HepG2 (cell line): ENCODE measurements around the gene ROM1. TPM values are rescaled to one million over a fixed set of nuclear protein-coding genes. Genes with fewer than 3 reads are reported as not detected.
A peak's percentile ranks its signal among the peaks of the same experiment; 100 is the strongest.

ENCODE experiments used
- BCL3 ChIP-seq: sonication (generic); formaldehyde crosslinking; IDR thresholded peaks from 2 replicates; pipeline ENCODE4 v1.5.1; 2020; ENCODE audit warnings: mild to moderate bottlenecking, missing genetic modification reagents, moderate library complexity
- GABPB1 ChIP-seq: IDR thresholded peaks from 2 replicates; pipeline ENCODE4 v1.6.1; 2016; ENCODE audit warnings: mild to moderate bottlenecking, missing genetic modification reagents, moderate library complexity, missing compliant biosample characterization
- GTF2F1 ChIP-seq: fragments of 150-350 bp; IDR thresholded peaks from 2 replicates; pipeline ENCODE4 v1.6.1; 2014; ENCODE audit warnings: low read length
- HCFC1 ChIP-seq: fragments of 150-350 bp; IDR thresholded peaks from 2 replicates; pipeline ENCODE4 v1.6.1; 2014; ENCODE audit warnings: low read depth, low read length
- MAF1 ChIP-seq: sonication (generic); formaldehyde crosslinking; IDR thresholded peaks from 2 replicates; pipeline ENCODE4 v1.5.0; 2020; ENCODE audit warnings: missing genetic modification reagents, borderline replicate concordance
- NFKB2 ChIP-seq: sonication (generic); formaldehyde crosslinking; IDR thresholded peaks from 2 replicates; pipeline ENCODE4 v1.4.0; 2020; ENCODE audit warnings: missing genetic modification reagents, borderline replicate concordance
- RFX1 ChIP-seq: fragments of 450-650 bp; IDR thresholded peaks from 2 replicates; pipeline ENCODE4 v1.6.1; 2017
- SSRP1 ChIP-seq: IDR thresholded peaks from 2 replicates; pipeline ENCODE4 v1.6.1; 2016; ENCODE audit warnings: control low read depth
- USF2 ChIP-seq, 2 experiments: sonication (generic) in 1 of 2; formaldehyde crosslinking in 1 of 2; IDR thresholded peaks; 2 replicates each; pipeline versions ENCODE4 v1.5.1 to v1.6.1; 2011 to 2020; ENCODE audit warnings: borderline replicate concordance in 1 of 2, low read depth in 1 of 2, low read length in 1 of 2, mild to moderate bottlenecking in 1 of 2, missing genetic modification reagents in 1 of 2, moderate library complexity in 1 of 2
- ZNF296 ChIP-seq: sonication (generic); formaldehyde crosslinking; conservative IDR thresholded peaks from 2 replicates; pipeline ENCODE4 v1.5.0; 2020; ENCODE audit warnings: mild to moderate bottlenecking, missing genetic modification reagents
- ZNF317 ChIP-seq: sonication (generic); formaldehyde crosslinking; IDR thresholded peaks from 2 replicates; pipeline ENCODE4 v1.5.0; 2020; ENCODE audit warnings: mild to moderate bottlenecking, missing genetic modification reagents
- ZNF430 ChIP-seq: sonication (generic); formaldehyde crosslinking; IDR thresholded peaks from 2 replicates; pipeline ENCODE4 v1.9.0; 2021; ENCODE audit warnings: mild to moderate bottlenecking, missing genetic modification reagents
- ZNF563 ChIP-seq: sonication (generic); formaldehyde crosslinking; IDR thresholded peaks from 2 replicates; pipeline ENCODE4 v1.8.0; 2022; ENCODE audit warnings: mild to moderate bottlenecking, moderate library complexity, missing genetic modification reagents
- ZNF619 ChIP-seq: sonication (generic); formaldehyde crosslinking; IDR thresholded peaks from 2 replicates; pipeline ENCODE4 v1.4.0; 2020; ENCODE audit warnings: mild to moderate bottlenecking, missing genetic modification reagents
- ZNF713 ChIP-seq: sonication (generic); formaldehyde crosslinking; IDR thresholded peaks from 2 replicates; pipeline ENCODE4 v1.4.0; 2020; ENCODE audit warnings: mild to moderate bottlenecking, missing genetic modification reagents
- ZNF777 ChIP-seq: sonication (generic); formaldehyde crosslinking; IDR thresholded peaks from 2 replicates; pipeline ENCODE4 v1.4.0; 2020; ENCODE audit warnings: missing genetic modification reagents
- ZNF800 ChIP-seq: sonication (generic); formaldehyde crosslinking; IDR thresholded peaks from 2 replicates; pipeline ENCODE4 v1.4.0; 2020; ENCODE audit warnings: missing genetic modification reagents
- polyA plus RNA-seq, 8 experiments: library from polyadenylated mRNA; depleted of rRNA in 3 of 8; stranded (reverse) in 7 of 8; unstranded in 1 of 8; fragments of >200 nt; fragmentation: Illumina TruSeq in 4 of 8; extraction: Trizol in 4 of 8; gene quantifications; 2 replicates each; pipeline versions ENCODE4 v1.2.1 to v1.2.3, GENCODE V29; 2011 to 2016; ENCODE audit warnings: low read depth in 4 of 8, missing spikeins in 1 of 8, mixed read lengths in 1 of 8; ENCODE audit not compliant: insufficient read depth in 1 of 8
- total RNA-seq, 5 experiments: library from RNA; depleted of rRNA; stranded (reverse); fragments of >200 nt; fragmentation: Illumina TruSeq; extraction: Trizol; gene quantifications; 2 replicates each; pipeline ENCODE4 v1.2.3, GENCODE V29; 2016; ENCODE audit warnings: low read depth in 1 of 5
- TF ChIP-seq, protein P1 (sequence below): IDR thresholded peaks from 2 replicates; pipeline ENCODE4 v1.6.1; 2016; ENCODE audit warnings: missing compliant biosample characterization, missing genetic modification reagents, borderline replicate concordance
- TF ChIP-seq, protein P2 (sequence below): sonication (generic); formaldehyde crosslinking; IDR thresholded peaks from 2 replicates; pipeline ENCODE4 v1.4.0; 2020; ENCODE audit warnings: missing genetic modification reagents, mild to moderate bottlenecking, borderline replicate concordance
- TF ChIP-seq, protein P3 (sequence below): sonication (generic); formaldehyde crosslinking; IDR thresholded peaks from 2 replicates; pipeline ENCODE4 v1.8.1; 2023; ENCODE audit warnings: missing genetic modification reagents, mild to moderate bottlenecking, borderline replicate concordance

ROM1 gene
- total and polyA plus RNA-seq, 2 of the 13 experiments (the other 11 are each of a cell fraction or from before 2014, with no cell fraction given), result 1.2 to 2.4 TPM

DNA sequence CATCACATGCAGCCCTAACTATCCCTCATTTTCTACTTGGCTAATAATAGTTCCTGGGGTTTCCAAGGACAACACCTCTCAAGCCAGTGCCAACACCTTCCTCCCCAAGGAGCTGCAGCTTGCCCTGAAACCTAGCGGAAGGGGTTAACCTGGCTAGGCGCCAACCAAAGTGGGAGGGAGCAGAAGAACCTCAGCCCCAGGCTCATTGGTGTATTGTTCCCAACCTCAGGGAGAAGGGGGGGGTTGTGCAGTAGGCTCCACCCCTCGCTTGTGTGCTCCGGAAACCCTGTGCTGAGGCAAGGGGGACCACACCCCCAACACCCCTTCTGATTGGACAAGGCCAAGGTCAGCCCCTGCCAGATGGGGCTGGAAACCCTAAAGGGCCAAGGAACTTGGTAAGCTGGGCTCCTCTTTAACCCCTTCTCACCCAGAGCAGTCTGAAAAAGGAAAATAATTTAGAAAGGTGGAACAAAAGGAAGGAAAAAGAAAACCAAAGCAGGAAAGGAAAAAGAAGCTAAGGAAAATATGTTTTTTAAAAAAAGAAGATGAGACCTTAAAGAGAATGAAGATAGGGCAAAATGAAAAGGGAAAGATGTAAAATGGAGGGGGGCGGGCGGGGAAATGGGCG, 13.9 kb upstream of the ROM1 start (continued):
- TF ChIP-seq, protein P1, sequence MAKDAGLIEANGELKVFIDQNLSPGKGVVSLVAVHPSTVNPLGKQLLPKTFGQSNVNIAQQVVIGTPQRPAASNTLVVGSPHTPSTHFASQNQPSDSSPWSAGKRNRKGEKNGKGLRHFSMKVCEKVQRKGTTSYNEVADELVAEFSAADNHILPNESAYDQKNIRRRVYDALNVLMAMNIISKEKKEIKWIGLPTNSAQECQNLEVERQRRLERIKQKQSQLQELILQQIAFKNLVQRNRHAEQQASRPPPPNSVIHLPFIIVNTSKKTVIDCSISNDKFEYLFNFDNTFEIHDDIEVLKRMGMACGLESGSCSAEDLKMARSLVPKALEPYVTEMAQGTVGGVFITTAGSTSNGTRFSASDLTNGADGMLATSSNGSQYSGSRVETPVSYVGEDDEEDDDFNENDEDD, result no peak
- TF ChIP-seq ZNF296 (no peak), HCFC1 (no peak), ZNF430 (CRISPR knock-in tag) (no peak), GABPB1 (CRISPR knock-in tag) (peak; percentile 87), ZNF713 (CRISPR knock-in tag) (no peak), MAF1 (no peak), ZNF619 (CRISPR knock-in tag) (no peak), ZNF563 (CRISPR knock-in tag) (no peak), RFX1 (no peak), BCL3 (no peak), ZNF777 (CRISPR knock-in tag) (0 out of 2 replicates have a peak, but pooled peaks have one; percentile 35), SSRP1 (CRISPR knock-in tag) (peak; percentile 77; the same call in 1 of the 2 replicates), ZNF800 (CRISPR knock-in tag) (no peak), GTF2F1 (0 out of 2 replicates have a peak, but pooled peaks have one; percentile 26), USF2 (IDR thresholded peaks at IDR 0.05; ENCODE audit: low read depth, low read length) (no peak), USF2 (CRISPR knock-in tag; IDR thresholded peaks at IDR 0.05; ENCODE audit: borderline replicate concordance) (no peak), NFKB2 (peak; percentile 54; the same call in 1 of the 2 replicates), ZNF317 (CRISPR knock-in tag) (no peak)
- TF ChIP-seq, protein P2, sequence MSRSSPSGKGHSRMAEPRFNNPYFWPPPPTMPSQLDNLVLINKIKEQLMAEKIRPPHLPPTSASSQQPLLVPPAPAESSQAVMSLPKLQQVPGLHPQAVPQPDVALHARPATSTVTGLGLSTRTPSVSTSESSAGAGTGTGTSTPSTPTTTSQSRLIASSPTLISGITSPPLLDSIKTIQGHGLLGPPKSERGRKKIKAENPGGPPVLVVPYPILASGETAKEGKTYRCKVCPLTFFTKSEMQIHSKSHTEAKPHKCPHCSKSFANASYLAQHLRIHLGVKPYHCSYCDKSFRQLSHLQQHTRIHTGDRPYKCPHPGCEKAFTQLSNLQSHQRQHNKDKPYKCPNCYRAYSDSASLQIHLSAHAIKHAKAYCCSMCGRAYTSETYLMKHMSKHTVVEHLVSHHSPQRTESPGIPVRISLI, result no peak
- TF ChIP-seq, protein P3, sequence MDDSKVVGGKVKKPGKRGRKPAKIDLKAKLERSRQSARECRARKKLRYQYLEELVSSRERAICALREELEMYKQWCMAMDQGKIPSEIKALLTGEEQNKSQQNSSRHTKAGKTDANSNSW (CRISPR knock-in tag), result no peak
